ENCODE data around the gene GLIS1. TPM values are rescaled to one million over a fixed set of nuclear protein-coding genes. Genes with fewer than 3 reads are reported as not detected.

Gene GLIS1
- total and polyA plus RNA-seq, 2 donors (not counting 3 experiments of a cell fraction or from before 2014, with no cell fraction given) = not detected

DNA sequence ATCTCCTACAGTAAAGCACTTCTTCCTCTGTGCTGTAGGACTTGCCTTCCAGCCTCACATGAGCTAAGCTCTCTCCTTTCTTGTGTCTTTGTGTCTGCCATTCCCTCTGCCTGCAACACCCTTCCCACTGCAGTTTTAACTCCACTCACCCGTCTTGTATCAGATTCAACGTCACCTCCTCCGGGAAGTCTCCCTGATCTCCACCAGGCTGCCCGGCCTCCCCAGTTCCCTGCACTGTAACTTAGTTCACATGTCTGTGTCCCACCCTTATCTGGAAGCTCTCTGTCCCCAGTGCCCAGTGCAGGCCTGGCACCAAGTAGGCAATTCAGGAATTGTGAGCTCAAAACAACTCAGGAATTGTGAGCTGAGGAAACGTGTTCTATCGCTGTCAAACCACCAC is 96.4 kb downstream of the GLIS1 start:
- no peak overlapping the region for H3K9ac ChIP-seq (replicated peaks; ENCODE audit: extremely low read depth, insufficient read depth, low read length)
- H3K27me3 ChIP-seq (ENCODE audit: control insufficient read depth in 2 of 2, insufficient read depth in 2 of 2, low read length in 2 of 2) = no peaks in the 10 kb centered on the region
- DNase-seq (ENCODE audit: low read depth, low spot score) = no peak
- POLR2A ChIA-PET = no interaction called here
- dilution Hi-C loops (cut with MboI; ENCODE audit: extremely low pct_ligation_motif_present, low sequenced_read_pairs) (no loop called here), intact Hi-C loops (cut with micrococcal nuclease) (no loop called here)
- no peaks in the 10 kb centered on the region for H3K4me1 ChIP-seq (ENCODE audit: control insufficient read depth, extremely low read depth, insufficient read depth, low read length)
- no peaks in the 10 kb centered on the region for H4K20me1 ChIP-seq (replicated peaks; ENCODE audit: control insufficient read depth, extremely low read depth, insufficient read depth, low read length)
- H3K27ac ChIP-seq (ENCODE audit: insufficient read depth, low read depth, low read length) = no peak overlapping the region
- no peak overlapping the region for H2AFZ ChIP-seq (ENCODE audit: low read depth, low read length)
- no peak overlapping the region for H3K4me3 ChIP-seq (replicated peaks in 1 of 3; ENCODE audit: insufficient read depth in 1 of 3, low read depth in 1 of 3, low read length in 3 of 3)
- CTCF ChIA-PET = interaction anchor here (1.3 kb wide), 1 partner anchor 29 kb away, joined by 3 read pairs; no protein-coding TSS in a partner anchor
- FAIRE-seq = no peak
- no peaks in the 10 kb centered on the region for H3K9me1 ChIP-seq (replicated peaks; ENCODE audit: control insufficient read depth, extremely low read depth, insufficient read depth, low read length)
- BruUV-seq (replicated peaks) = no TSS peak
- H3K79me2 ChIP-seq (ENCODE audit: control insufficient read depth, insufficient read depth, low read length) = no peaks in the 10 kb centered on the region
- no peaks in the 10 kb centered on the region for H3K36me3 ChIP-seq (ENCODE audit: control insufficient read depth in 2 of 2, extremely low read depth in 1 of 2, insufficient read depth in 2 of 2, low read length in 2 of 2)
- H3K9me3 ChIP-seq (replicated peaks; ENCODE audit: control insufficient read depth, insufficient read depth, low read length) = no peaks in the 10 kb centered on the region
- H3K4me2 ChIP-seq (ENCODE audit: insufficient read depth, low read length) = no peak overlapping the region
- TF ChIP-seq FOS (IDR thresholded peaks at IDR 0.05; ENCODE audit: borderline replicate concordance, insufficient read depth, low read length) (no peak), POLR2AphosphoS5 (IDR thresholded peaks at IDR 0.05; ENCODE audit: insufficient read depth, low read depth, low read length) (no peak), GATA2 (IDR thresholded peaks at IDR 0.05; ENCODE audit: insufficient read depth, insufficient read length, low read depth, low read length) (no peak), JUN (IDR thresholded peaks at IDR 0.05; ENCODE audit: borderline replicate concordance, insufficient read depth, insufficient read length, low read depth) (no peak), CTCF (IDR thresholded peaks at IDR 0.05; ENCODE audit: extremely low read depth in 1 of 2, insufficient read depth in 1 of 2, low read depth in 1 of 2, low read length in 2 of 2) (no peak), EZH2 (IDR thresholded peaks at IDR 0.05; ENCODE audit: borderline replicate concordance, low read depth, low read length, severe bottlenecking) (no peak), MAX (IDR thresholded peaks at IDR 0.05; ENCODE audit: insufficient read depth, insufficient read length) (no peak), MYC (IDR thresholded peaks at IDR 0.05; ENCODE audit: low read depth, low read length) (no peak), POLR2A (IDR thresholded peaks at IDR 0.05; ENCODE audit: low read depth, low read length) (no peak)
